ENCODE results near the gene TTLL9.

GRCh38 chr20:31987744-31988143, 117.3 kb downstream of the TTLL9 start:
- no peak for TF ChIP-seq CTCF (IDR thresholded peaks at IDR 0.05; ENCODE audit: insufficient read depth, low read length)
- TF ChIP-seq POLR2AphosphoS5 (IDR thresholded peaks at IDR 0.05; ENCODE audit: low read depth) = no peak
- TF ChIP-seq REST (IDR thresholded peaks at IDR 0.05; ENCODE audit: insufficient replicate concordance, low read depth) = no peak

Data from HL-60 (cell line).